GM21515 (cell line): ENCODE results near the gene TTLL3.

Experiments used
- ATAC-seq: cut with Tn5 transposase; IDR thresholded peaks from one replicate; pipeline ENCODE4 v1.9.1; 2021; ENCODE audit not compliant: unreplicated experiment

TTLL3 gene

GRCh38 chr3:9780458-9780812 is 29.6 kb upstream of the TTLL3 start:
- no peak for ATAC-seq

- no peak for ATAC-seq
Measured at GRCh38 chr3:9780910-9781309, 29.2 kb upstream of the TTLL3 start.

- ATAC-seq: no peak
Measured at GRCh38 chr3:9781551-9781950, 28.5 kb upstream of the TTLL3 start.

GRCh38 chr3:9781978-9782603 is 28.0 kb upstream of the TTLL3 start:
- no peak for ATAC-seq

GRCh38 chr3:9782770-9783169 is 27.3 kb upstream of the TTLL3 start:
- no peak for ATAC-seq

GRCh38 chr3:9783954-9784353 is 26.1 kb upstream of the TTLL3 start:
- ATAC-seq: no peak

- ATAC-seq: no peak
Measured at GRCh38 chr3:9784965-9785364, 25.1 kb upstream of the TTLL3 start.

- ATAC-seq: no peak
Measured at GRCh38 chr3:9785602-9786001, 24.5 kb upstream of the TTLL3 start.

GRCh38 chr3:9786209-9786739 is 23.8 kb upstream of the TTLL3 start:
- no peak for ATAC-seq

GRCh38 chr3:9786825-9787669 is 23.0 kb upstream of the TTLL3 start:
- ATAC-seq: no peak

GRCh38 chr3:9787714-9788113 is 22.3 kb upstream of the TTLL3 start:
- ATAC-seq: no peak

GRCh38 chr3:9791127-9791526 is 18.9 kb upstream of the TTLL3 start:
- no peak for ATAC-seq

GRCh38 chr3:9791790-9792404 is 18.2 kb upstream of the TTLL3 start:
- peak; percentile 3 for ATAC-seq

GRCh38 chr3:9792405-9793160 is 17.5 kb upstream of the TTLL3 start, which contains the start of the genes ARPC4 and TADA3:
ARPC4 (plus strand) TSS chr3:9793082; CDS start chr3:9793122, 40 bp downstream.
TADA3 (minus strand) TSS chr3:9792473; CDS start chr3:9791466, 1,007 bp downstream.
- ATAC-seq: peak; percentile 79

- ATAC-seq: no peak
Measured at GRCh38 chr3:9793161-9793781, 16.8 kb upstream of the TTLL3 start.

- ATAC-seq: no peak
Measured at GRCh38 chr3:9794400-9794799, 15.7 kb upstream of the TTLL3 start.

GRCh38 chr3:9795207-9795606 is 14.9 kb upstream of the TTLL3 start:
- ATAC-seq: no peak

- ATAC-seq: no peak
Measured at GRCh38 chr3:9797196-9797945, 12.7 kb upstream of the TTLL3 start.

GRCh38 chr3:9800529-9800928 is 9.5 kb upstream of the TTLL3 start:
- no peak for ATAC-seq

GRCh38 chr3:9803494-9803893 is 6.6 kb upstream of the TTLL3 start:
- no peak for ATAC-seq
